Stimulated activated CD4-positive, alpha-beta T cell treated with anti-CD3 and anti-CD28 coated beads, Interleukin-1b, Interleukin-23, amount 100 ng/mL, for 1 hour (primary cell): ENCODE results near the gene ACOX1.

ENCODE experiments used
- DNase-seq, 2 donors: peaks; one replicate each; pipeline ENCODE4 v3.0.0-alpha.2; 2020; ENCODE audit warnings: low read depth in 2 of 2

ACOX1 gene

DNA sequence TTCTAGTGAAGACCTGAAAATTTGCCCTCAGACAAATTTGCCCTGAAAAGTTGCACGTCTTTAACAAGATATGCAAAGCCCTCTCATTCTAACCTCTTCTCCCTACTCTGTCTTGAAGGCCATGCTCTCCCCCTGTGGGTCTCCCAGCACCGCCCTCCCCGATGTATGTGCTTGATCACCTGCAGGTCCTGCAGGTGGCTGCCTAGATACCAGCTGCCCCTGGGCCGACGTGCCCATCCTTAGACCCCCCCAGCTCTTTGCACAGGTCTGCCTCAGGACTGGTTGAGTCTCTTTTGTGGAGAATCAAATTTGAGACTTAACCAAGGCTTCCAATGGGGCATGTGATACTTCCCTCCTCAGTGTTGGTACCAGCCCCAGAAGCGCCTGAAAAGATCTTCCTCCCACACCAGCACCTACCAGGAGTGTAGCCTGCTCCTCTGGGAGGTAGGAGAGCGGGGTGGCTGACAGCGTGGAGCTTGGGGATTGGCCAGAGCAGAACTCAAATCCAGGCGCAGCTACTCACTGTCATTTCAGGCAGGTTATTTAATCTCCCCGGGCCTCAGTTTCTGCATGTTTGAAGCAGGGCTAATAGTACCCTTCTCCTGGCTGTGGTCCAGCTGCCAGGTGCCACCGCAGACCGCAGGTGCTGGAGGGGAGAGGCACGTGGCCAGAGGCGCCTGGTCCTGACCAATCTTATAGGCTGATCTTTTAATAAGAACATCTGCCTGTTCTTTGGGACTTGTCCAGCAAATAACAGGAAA is 69.7 kb downstream of the ACOX1 start:
- DNase-seq, result no peak

DNA sequence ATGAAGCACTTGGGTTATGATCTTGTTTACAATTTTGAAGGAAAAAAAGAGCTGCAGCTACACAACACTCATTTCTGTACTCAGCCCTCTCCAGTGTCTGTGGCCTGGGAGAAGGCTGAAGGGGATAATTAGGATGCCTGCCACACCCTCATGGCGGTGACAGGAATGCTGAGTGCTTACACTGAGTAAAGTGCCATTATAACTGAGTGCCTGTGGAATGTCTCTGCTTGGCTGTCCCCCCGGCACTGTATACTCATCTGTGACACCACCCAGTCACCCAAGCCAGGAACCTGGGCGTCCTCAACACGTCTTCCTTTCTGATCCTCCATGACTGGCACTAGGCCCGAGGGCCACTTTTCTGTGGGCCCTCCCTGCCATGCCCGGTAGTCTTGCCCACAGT is 70.8 kb downstream of the ACOX1 start:
- no peak for DNase-seq

GRCh38 chr17:75906143-75906884 is 72.7 kb downstream of the ACOX1 start:
- DNase-seq, result no peak

GRCh38 chr17:75904749-75905521 is 74.0 kb downstream of the ACOX1 start, which contains the start of gene MRPL38:
Gene MRPL38 (minus strand): TSS chr17:75904884. CDS start chr17:75904875, 9 bp downstream.
- peak; percentile 84 to 93 for DNase-seq

DNA sequence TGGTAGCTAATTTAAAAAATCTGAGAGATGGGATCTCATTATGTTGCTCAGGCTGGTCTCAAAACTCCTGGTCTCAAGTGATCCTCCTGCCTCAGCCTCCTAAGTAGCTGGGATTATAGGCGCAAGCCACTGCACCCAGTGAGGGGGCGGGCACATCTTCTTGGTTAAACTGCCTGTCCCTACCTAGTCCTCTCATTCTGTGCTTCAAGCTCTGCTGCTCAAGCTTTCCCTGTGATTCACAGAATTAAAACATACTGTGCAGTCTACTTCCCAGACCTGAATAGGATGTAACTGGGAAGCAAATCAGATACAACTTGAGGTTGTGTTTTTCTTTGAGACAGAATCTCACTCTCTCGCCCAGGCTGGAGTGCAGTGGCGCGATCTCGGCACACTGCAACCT is 76.6 kb downstream of the ACOX1 start:
- DNase-seq, result no peak

- DNase-seq, result no peak
Observed at GRCh38 chr17:75901727-75902126, 77.2 kb downstream of the ACOX1 start.

DNA sequence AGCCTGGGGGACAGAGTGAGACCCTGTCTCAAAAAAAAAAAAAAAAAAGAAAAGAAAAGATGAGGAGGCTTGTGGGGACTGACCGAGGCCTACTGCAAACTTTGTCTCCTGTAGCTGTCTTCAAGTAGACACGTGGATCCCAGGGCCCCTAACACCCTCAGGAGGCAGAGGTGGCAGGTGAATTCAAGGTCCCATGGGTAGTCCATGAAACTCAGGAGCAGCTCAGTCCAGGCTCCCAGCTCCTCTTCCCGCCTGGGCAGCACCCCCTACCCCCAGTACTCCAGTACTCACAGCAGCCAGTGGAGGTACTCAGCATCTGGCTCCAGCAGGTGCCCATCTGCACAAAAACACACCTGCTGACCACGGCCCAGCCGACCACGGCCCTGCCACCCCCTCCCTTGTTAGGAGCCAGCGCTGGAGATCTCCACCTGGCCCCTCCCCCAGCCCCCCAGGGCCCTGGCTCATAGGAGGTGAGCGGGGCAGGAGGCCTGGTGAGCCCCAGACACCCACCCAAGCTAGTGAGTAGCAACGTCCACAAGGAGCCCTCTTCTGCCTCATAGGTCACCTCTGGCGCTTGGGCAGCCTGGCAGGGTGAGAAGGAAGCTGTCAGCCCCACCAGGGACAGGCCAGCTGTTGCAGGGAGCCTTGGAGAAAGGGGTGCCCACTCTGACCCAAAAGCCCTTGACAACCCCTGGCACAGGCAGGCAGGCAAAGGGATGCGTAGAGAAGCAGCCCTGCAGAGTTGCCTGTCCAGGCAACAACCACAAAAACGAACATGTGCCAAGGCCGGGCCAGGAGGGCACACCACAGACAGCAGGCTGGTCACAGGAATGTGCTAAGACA is 78.1 kb downstream of the ACOX1 start:
- DNase-seq, result no peak

DNA sequence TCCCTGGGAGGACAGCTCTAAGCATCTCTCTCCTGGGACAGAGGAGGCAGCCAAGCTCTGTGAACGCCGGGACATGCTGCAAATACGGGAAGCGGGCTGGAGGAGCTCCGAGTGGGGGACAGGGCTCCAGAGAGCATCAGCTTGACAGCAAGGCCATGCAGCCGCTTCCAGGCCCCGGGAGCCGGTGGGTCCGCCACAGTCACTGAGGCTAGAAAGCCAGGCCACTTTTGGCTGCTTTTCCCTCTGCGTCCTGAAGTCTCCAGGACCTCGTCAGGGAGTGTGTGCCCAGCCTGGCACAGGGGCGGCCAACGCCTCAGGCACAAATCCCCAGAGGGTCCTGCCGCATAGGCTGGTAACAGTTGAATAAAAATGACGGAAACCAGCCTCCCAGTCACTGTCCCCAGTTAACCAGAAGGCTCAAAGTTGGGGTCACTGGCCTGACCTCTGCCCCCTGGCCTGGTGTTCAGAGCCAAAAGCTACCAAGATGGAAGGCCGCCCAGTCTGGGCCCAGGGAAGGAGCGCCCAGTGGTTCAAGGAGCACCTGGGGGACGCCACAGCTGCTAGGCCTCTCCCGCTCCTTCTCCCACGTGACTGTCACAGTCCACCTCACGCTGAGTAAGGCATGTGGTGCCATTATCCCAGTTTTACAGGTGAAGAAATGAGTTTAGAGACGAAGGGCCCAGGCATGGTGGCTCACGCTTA is 79.0 kb downstream of the ACOX1 start:
- DNase-seq, result no peak

- DNase-seq, result no peak
Observed at GRCh38 chr17:75899353-75899752, 79.6 kb downstream of the ACOX1 start.

DNA sequence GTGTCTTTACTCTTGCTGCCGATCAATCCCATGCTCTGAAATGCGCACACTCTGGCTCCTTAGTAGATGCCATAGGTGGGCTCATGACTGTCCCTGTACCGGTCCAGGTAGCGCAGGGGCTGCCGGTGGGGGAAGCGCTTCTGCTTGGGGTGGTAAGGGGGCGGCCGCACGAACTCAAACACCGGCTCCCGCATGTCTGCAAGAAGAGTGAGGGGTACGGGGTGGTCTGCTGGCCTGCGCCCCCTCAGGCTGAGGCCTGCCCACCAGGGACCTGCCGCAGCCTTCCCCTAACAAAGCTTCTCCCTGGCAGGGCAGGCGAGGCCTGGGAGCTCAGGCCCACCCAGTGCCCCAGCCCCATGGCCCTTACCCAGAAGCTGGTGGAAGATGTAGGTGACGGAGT is 80.2 kb downstream of the ACOX1 start:
- DNase-seq, result no peak

GRCh38 chr17:75898065-75898464 is 80.9 kb downstream of the ACOX1 start:
- DNase-seq, result no peak

DNA sequence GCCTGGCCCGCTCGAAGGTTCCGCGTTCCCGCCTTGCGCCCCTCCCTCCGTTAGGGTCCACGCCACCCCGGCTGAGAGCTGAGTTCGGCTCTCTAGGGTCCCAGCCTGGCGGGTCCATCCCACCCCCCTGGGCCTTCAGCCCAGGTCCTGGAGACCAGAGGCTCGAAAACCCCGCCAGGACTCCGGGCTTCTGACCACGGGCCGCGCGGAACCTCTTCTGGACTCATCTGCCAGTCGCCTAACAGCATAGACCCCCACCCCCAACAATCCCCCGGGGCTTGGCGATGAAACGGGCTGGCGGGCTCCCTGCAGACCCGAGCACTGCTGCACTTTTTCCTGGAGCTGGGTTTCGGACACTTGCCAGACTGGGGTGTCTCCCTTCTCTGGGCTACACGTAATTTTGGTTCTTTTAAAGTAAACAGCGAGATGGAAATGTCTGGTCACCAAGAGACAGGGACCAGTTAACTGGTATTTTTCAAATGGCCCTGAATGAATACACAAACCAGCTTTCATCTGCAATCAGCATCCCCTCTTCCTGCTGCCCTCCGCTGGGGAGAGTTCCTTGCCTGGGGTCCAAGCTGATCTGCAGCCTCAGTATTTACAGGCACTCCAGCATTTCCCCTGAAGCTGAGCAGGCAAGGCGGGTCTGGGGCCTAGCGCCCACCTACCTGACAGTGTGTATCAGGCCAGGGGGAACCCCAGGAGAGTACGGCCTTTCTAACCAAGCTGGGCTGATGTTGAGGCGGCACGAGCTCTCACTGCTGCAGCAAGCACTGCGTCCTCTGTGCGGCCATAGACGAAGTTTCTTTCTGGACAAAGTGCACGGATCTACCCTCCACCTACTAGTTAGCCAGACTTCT is 81.6 kb downstream of the ACOX1 start:
- DNase-seq, result no peak

DNA sequence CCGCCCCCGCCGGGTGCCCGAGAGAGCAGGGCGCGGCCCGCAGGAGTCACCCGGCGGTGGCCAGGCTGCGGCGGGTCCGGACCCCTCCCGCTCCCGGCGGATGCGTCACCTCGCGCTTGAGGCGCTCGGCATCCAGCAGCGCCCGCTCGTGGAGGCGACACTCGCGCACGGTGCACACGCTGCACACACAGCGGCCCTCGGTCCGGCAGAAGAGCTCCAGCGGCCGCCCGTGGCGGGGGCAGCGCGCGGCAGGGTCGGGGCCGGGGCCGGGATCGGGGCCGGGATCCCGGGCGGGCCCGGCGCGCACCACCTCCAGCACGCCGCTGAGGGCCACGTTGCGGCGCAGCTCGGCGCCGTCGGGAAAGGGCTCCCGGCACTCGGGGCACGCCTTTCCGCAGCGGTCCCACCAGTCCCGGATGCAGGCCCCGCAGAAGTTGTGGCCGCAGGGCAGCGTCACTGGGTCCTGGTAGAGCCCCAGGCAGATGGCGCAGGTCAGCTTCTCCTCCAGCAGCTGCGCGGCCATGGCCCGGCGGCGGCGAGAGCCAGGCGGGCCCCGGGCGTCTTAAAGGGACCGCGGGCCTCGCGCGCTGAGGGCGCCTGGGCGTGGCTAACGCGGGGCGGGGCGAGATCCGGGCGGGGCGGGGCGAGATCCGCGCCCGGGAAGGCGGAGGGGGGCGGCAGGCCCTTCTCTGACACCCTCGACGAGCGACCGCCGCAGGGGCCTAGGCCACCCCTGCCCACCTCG is 82.4 kb downstream of the ACOX1 start, which contains the start of gene TRIM65:
TSS of gene TRIM65 (minus strand) at position 537 of the 745 bp plus-strand sequence. CDS start at position 523, 14 bp downstream.
- DNase-seq, result peak; percentile 43 to 75

DNA sequence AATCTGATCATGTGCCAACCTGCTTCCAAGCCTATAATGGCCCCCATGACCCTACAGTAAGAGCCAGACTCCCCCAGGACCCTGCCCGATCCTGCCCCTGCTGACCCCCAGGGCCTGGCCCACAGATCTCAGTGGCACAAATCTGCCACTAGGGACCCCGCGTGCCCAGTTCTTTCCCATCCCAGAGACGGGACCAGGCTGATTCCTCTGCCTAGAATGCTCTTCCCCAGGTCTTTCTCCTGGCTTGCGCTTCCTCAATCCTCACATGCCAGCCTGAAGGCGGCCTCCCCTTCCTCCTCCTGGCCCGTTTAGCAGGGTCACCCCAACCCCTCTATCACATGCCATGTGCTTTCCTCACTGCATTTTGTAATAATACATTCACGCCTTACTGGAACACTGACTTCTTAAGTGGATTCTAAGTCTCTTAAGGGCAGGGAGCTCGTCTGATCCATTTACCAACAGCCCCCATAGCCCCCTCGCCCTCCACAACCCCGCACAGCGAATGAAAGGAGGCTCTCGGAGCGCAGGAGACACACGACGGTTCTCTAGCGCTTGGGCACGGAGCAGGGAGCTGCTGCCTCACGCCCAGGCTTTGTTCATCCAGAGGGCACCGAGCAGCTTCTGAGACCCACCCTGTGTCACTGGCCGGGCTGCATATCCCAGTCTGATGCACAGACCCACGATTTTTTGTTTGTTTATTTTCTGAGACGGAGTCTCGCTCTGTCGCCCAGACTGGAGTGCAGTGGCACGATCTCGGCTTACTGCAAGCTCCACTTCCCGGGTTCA is 83.4 kb downstream of the ACOX1 start:
- no peak for DNase-seq

DNA sequence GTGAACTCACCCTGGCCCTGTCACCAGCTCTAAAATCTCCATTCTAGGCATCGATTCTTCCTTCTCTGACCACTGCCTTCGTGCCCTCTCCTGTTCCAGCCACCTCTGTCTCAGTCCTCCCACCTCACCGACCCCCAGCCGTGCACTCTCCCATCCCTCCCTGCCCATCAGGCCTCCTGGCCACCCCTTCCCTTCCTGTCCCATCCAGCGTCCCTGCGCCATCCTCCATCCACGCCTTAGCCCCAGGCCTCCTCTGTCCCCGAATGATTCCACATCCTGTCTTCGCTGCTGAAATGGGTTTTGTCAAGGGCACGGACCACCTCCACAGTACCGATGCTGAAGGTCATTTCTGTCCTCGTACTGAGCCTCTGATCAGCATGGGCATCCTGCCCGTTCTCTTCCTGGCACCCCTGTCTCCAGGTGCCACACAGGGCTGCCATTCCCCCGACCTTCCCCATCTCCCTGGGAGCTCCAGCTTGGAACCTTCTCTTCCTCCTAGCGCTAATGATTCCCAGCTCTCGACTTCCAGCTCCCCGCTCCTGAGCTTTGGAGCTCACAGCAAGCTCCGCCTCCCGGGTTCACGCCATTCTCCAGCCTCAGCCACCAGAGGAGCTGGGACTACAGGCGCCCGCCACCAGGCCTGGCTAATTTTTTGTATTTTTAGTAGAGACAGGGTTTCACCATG is 84.8 kb downstream of the ACOX1 start:
- DNase-seq, result no peak

DNA sequence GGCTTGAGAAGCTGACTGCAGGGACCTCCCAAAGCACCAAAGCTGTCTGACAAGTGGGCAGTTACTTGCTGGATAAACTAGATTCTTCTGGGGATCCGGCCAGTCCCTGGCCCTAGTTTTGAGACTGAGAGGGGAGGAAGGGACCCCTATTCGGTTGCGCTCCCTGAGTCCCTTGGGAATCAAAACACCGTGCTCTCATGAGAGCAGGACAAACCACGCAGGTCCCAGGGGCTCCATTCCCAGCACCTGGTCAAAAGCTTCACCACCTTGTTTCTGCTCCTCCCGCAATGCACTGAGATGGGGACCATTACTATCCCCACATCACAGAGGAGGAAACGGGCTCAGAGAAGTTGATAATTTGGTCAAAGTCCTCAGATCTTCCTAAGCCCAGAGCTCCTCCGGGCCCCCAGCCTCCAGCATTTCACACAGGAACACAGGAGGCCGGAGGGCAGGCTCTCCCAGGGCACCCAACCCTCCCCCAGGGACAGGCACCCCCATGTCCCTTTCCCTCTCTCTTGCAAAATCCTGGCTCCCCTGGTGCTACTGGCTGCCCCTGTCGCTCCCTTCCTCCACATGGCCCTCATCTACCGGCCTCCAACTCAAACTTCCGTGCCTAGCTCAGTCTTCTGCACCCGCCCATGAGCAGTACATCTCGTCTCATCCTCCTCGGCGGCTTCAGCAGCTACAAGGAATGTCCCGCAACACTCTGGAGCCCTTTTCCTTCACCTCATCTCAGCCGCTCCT is 85.5 kb downstream of the ACOX1 start:
- no peak for DNase-seq
